ENCODE measurements around the gene TPCN1.

The TPCN1 gene

GRCh38 chr12:113238309-113238708, 17.0 kb downstream of the TPCN1 start:
- Histone ChIP-seq H3K4me1 (ENCODE audit: insufficient read depth, low read length) (peaks cover 22% of the 10 kb centered on the region), H3K9ac (ENCODE audit: low read length) (no peak overlapping the region), H3K9me3 (ENCODE audit: low read length) (no peaks in the 10 kb centered on the region), H3K4me3 (ENCODE audit: low read depth in 1 of 2, low read length in 2 of 2) (no peak overlapping the region), H3K27ac (ENCODE audit: low read depth, low read length) (no peak overlapping the region), H3K27me3 (ENCODE audit: control insufficient read depth in 1 of 2, insufficient read depth in 2 of 2, low read length in 2 of 2) (no peaks in the 10 kb centered on the region), H3K36me3 (ENCODE audit: insufficient read depth, low read length) (peaks cover 26% of the 10 kb centered on the region)

GRCh38 chr12:113239288-113239771, 18.1 kb downstream of the TPCN1 start:
- H3K27me3 ChIP-seq (ENCODE audit: control insufficient read depth in 1 of 2, insufficient read depth in 2 of 2, low read length in 2 of 2) = no peaks in the 10 kb centered on the region
- no peaks in the 10 kb centered on the region for H3K9me3 ChIP-seq (ENCODE audit: low read length)
- no peak overlapping the region for H3K27ac ChIP-seq (ENCODE audit: low read depth, low read length)
- peaks cover 29% of the 10 kb centered on the region for H3K4me1 ChIP-seq (ENCODE audit: insufficient read depth, low read length)
- H3K9ac ChIP-seq (ENCODE audit: low read length) = no peak overlapping the region
- H3K36me3 ChIP-seq (ENCODE audit: insufficient read depth, low read length) = peaks cover 17% of the 10 kb centered on the region
- H3K4me3 ChIP-seq (ENCODE audit: low read depth in 1 of 2, low read length in 2 of 2) = no peak overlapping the region

DNA sequence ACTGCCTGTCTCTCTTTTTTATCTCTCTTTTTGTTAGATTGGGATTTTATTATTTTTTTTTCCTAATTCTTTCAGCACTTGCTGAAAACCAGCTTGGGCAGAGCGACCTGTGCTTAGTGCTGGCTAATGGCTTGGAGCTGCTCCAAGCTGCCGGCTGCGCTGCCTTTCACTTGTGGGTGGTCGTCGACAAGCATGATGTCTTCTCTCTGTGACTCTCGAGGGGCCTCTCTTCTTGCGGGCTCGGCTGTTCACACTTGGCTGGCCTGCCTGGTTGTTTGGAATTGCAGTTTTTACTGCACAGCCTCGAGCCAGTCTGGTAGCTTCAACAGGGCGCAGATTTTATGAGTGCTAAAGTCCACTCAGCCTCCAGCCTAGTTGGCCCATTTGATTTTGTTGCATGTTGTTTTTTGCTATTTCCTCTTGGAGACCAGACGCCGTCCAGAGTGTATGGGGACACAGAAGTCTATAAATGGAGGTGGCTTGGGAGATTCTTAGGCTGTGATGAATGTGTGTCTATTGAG, 18.6 kb downstream of the TPCN1 start:
- no peak overlapping the region for H3K9ac ChIP-seq (ENCODE audit: low read length)
- H3K4me3 ChIP-seq (ENCODE audit: low read depth in 1 of 2, low read length in 2 of 2) = no peak overlapping the region
- no peaks in the 10 kb centered on the region for H3K27me3 ChIP-seq (ENCODE audit: control insufficient read depth in 1 of 2, insufficient read depth in 2 of 2, low read length in 2 of 2)
- peak overlapping the region; percentile 12 for H3K27ac ChIP-seq (ENCODE audit: low read depth, low read length)
- H3K4me1 ChIP-seq (ENCODE audit: insufficient read depth, low read length) = peaks cover 34% of the 10 kb centered on the region
- H3K36me3 ChIP-seq (ENCODE audit: insufficient read depth, low read length) = peaks cover 12% of the 10 kb centered on the region
- no peaks in the 10 kb centered on the region for H3K9me3 ChIP-seq (ENCODE audit: low read length)

DNA sequence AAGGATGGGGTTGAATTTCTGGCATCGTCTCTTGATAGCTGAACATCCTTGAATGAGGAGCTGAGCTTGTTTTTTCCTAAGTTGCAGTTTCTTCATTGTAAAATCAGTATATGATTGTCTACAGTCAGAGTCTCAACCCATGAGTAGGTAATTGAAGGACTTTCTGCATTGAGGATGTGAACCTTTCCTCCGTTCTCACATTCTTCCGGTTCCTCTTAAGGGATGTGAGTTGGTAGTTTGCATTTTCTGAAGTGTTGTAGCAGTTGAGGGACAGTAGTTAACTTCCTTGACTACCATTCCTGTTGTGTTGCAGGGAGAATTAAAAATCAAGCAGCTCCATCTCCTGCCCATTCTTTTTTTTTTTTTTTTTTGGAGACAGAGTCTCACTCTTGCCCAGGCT, 19.1 kb downstream of the TPCN1 start:
- Histone ChIP-seq H3K4me1 (ENCODE audit: insufficient read depth, low read length) (peaks cover 37% of the 10 kb centered on the region), H3K36me3 (ENCODE audit: insufficient read depth, low read length) (peaks cover 11% of the 10 kb centered on the region), H3K27ac (ENCODE audit: low read depth, low read length) (peak overlapping the region; percentile 12), H3K9me3 (ENCODE audit: low read length) (no peaks in the 10 kb centered on the region), H3K27me3 (ENCODE audit: control insufficient read depth in 1 of 2, insufficient read depth in 2 of 2, low read length in 2 of 2) (no peaks in the 10 kb centered on the region), H3K9ac (ENCODE audit: low read length) (no peak overlapping the region), H3K4me3 (ENCODE audit: low read depth in 1 of 2, low read length in 2 of 2) (no peak overlapping the region)

- Histone ChIP-seq H3K9ac (ENCODE audit: low read length) (no peak overlapping the region), H3K4me3 (ENCODE audit: low read depth in 1 of 2, low read length in 2 of 2) (no peak overlapping the region), H3K27ac (ENCODE audit: low read depth, low read length) (no peak overlapping the region), H3K4me1 (ENCODE audit: insufficient read depth, low read length) (peaks cover 47% of the 10 kb centered on the region), H3K9me3 (ENCODE audit: low read length) (no peaks in the 10 kb centered on the region), H3K36me3 (ENCODE audit: insufficient read depth, low read length) (peaks cover 11% of the 10 kb centered on the region), H3K27me3 (ENCODE audit: control insufficient read depth in 1 of 2, insufficient read depth in 2 of 2, low read length in 2 of 2) (no peaks in the 10 kb centered on the region)
Observed at GRCh38 chr12:113241191-113242025, 20.1 kb downstream of the TPCN1 start.

- peaks cover 50% of the 10 kb centered on the region for H3K4me1 ChIP-seq (ENCODE audit: insufficient read depth, low read length)
- no peak overlapping the region for H3K9ac ChIP-seq (ENCODE audit: low read length)
- peaks cover 11% of the 10 kb centered on the region for H3K36me3 ChIP-seq (ENCODE audit: insufficient read depth, low read length)
- H3K4me3 ChIP-seq (ENCODE audit: low read depth in 1 of 2, low read length in 2 of 2) = no peak overlapping the region
- no peaks in the 10 kb centered on the region for H3K9me3 ChIP-seq (ENCODE audit: low read length)
- H3K27me3 ChIP-seq (ENCODE audit: control insufficient read depth in 1 of 2, insufficient read depth in 2 of 2, low read length in 2 of 2) = no peaks in the 10 kb centered on the region
- H3K27ac ChIP-seq (ENCODE audit: low read depth, low read length) = no peak overlapping the region
Observed at GRCh38 chr12:113242026-113242418, 20.8 kb downstream of the TPCN1 start.

- Histone ChIP-seq H3K36me3 (ENCODE audit: insufficient read depth, low read length) (peaks cover 12% of the 10 kb centered on the region), H3K4me3 (ENCODE audit: low read depth in 1 of 2, low read length in 2 of 2) (no peak overlapping the region), H3K27ac (ENCODE audit: low read depth, low read length) (no peak overlapping the region)
Observed at GRCh38 chr12:113242560-113242959, 21.3 kb downstream of the TPCN1 start.

GRCh38 chr12:113244047-113244460, 22.8 kb downstream of the TPCN1 start:
- H3K36me3 ChIP-seq (ENCODE audit: insufficient read depth, low read length) = peaks cover 13% of the 10 kb centered on the region
- H3K9ac ChIP-seq (ENCODE audit: low read length) = no peak overlapping the region
- H3K4me3 ChIP-seq (ENCODE audit: low read depth in 1 of 2, low read length in 2 of 2) = peak overlapping the region in 1 of 2 donors; percentile 35
- H3K4me1 ChIP-seq (ENCODE audit: insufficient read depth, low read length) = peaks cover 53% of the 10 kb centered on the region
- no peaks in the 10 kb centered on the region for H3K27me3 ChIP-seq (ENCODE audit: control insufficient read depth in 1 of 2, insufficient read depth in 2 of 2, low read length in 2 of 2)
- H3K9me3 ChIP-seq (ENCODE audit: low read length) = no peaks in the 10 kb centered on the region
- H3K27ac ChIP-seq (ENCODE audit: low read depth, low read length) = peak overlapping the region; percentile 53

More at GRCh38 chr12:113242560-113242959, 21.3 kb downstream of the TPCN1 start:
- Histone ChIP-seq H3K9me3 (ENCODE audit: low read length) (no peaks in the 10 kb centered on the region), H3K9ac (ENCODE audit: low read length) (no peak overlapping the region), H3K4me1 (ENCODE audit: insufficient read depth, low read length) (peaks cover 53% of the 10 kb centered on the region), H3K27me3 (ENCODE audit: control insufficient read depth in 1 of 2, insufficient read depth in 2 of 2, low read length in 2 of 2) (no peaks in the 10 kb centered on the region)

- Histone ChIP-seq H3K4me1 (ENCODE audit: insufficient read depth, low read length) (peaks cover 48% of the 10 kb centered on the region), H3K4me3 (ENCODE audit: low read depth in 1 of 2, low read length in 2 of 2) (peak overlapping the region in 1 of 2 donors; percentile 35), H3K9ac (ENCODE audit: low read length) (no peak overlapping the region), H3K27ac (ENCODE audit: low read depth, low read length) (no peak overlapping the region), H3K27me3 (ENCODE audit: control insufficient read depth in 1 of 2, insufficient read depth in 2 of 2, low read length in 2 of 2) (no peaks in the 10 kb centered on the region), H3K36me3 (ENCODE audit: insufficient read depth, low read length) (peaks cover 14% of the 10 kb centered on the region), H3K9me3 (ENCODE audit: low read length) (no peaks in the 10 kb centered on the region)
Observed at GRCh38 chr12:113244478-113244958, 23.3 kb downstream of the TPCN1 start.

GRCh38 chr12:113245695-113246477, 24.6 kb downstream of the TPCN1 start:
- peak overlapping the region; percentile 6 to 60 for H3K4me3 ChIP-seq (ENCODE audit: low read depth in 1 of 2, low read length in 2 of 2)
- H3K9me3 ChIP-seq (ENCODE audit: low read length) = no peaks in the 10 kb centered on the region
- peaks cover 20% of the 10 kb centered on the region for H3K36me3 ChIP-seq (ENCODE audit: insufficient read depth, low read length)
- peak overlapping the region; percentile 84 for H3K27ac ChIP-seq (ENCODE audit: low read depth, low read length)
- peaks cover 36% of the 10 kb centered on the region for H3K4me1 ChIP-seq (ENCODE audit: insufficient read depth, low read length)
- no peaks in the 10 kb centered on the region for H3K27me3 ChIP-seq (ENCODE audit: control insufficient read depth in 1 of 2, insufficient read depth in 2 of 2, low read length in 2 of 2)
- no peak overlapping the region for H3K9ac ChIP-seq (ENCODE audit: low read length)

DNA sequence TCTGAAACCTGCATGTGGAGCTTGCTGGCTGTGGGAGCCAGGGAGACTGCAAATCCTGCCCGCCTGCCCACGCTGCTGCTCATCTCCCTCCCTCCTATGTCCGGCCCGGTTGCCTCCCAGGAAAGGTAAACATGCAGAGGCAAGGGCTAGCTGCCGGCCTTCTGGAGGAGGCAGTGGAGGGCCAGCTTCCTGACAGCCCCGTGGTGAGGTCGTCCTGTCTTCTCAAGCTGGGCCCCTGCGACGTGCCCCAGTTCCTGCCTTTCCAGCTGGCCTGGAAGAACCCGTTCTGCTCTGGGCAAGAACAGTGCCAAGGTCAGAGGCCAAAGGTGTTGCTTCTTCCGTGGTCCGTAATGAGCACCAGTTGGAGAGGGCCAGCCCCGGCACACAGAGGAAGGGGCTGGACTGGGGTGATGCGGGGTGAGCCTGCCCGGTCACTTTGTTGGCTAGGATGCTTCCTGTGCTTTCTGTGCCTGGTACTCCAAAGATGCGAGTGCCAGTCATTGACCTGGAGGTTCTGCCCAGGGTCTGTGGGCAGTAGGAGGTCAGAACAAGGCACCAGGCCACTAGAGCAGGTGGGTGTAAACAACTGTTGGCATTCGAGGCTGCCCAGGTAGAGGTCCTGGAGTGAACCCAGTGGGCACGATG, 25.3 kb downstream of the TPCN1 start:
- Histone ChIP-seq H3K27ac (ENCODE audit: low read depth, low read length) (peak overlapping the region; percentile 84), H3K4me3 (ENCODE audit: low read depth in 1 of 2, low read length in 2 of 2) (peak overlapping the region in 1 of 2 donors; percentile 60), H3K36me3 (ENCODE audit: insufficient read depth, low read length) (peaks cover 20% of the 10 kb centered on the region), H3K9ac (ENCODE audit: low read length) (no peak overlapping the region), H3K27me3 (ENCODE audit: control insufficient read depth in 1 of 2, insufficient read depth in 2 of 2, low read length in 2 of 2) (no peaks in the 10 kb centered on the region), H3K9me3 (ENCODE audit: low read length) (no peaks in the 10 kb centered on the region), H3K4me1 (ENCODE audit: insufficient read depth, low read length) (peaks cover 34% of the 10 kb centered on the region)

Measured in muscle layer of colon (tissue), 2 donors.